GM08714 (cell line): ENCODE data around the gene PPARG.

ENCODE experiments used
- H3K4me3 ChIP-seq: fragments of 200-500 bp; sonication (Bioruptor generic); 2 replicates; pipeline ENCODE4 v1.5.1; 2014; ENCODE audit warnings: mild to moderate bottlenecking, low read length, inconsistent platforms
- ZNF274 ChIP-seq: IDR thresholded peaks from 2 replicates; pipeline ENCODE4 v1.6.1; 2012; ENCODE audit warnings: mild to moderate bottlenecking, low read depth, low read length

Gene PPARG

DNA sequence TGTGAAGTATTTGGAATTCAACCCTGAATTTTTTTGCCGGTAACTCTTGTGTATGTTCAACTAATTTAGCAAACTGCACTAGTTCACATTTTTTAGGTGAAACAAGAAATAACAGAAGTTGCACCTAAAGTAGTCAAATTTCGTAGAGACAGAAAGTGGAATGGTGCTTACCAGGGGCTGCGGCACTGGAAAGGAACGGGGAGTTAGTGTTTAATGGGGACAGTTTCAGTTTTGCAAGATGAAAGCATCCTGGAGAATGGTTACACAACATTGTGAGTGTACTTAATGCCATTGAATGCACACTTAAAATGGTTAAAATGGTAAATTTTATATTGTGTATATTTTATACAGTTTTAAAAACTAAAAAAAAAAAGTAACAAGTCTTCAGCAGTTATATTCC lies 27.4 kb downstream of the PPARG start:
- no peak for TF ChIP-seq ZNF274
- H3K4me3 ChIP-seq: no peak overlapping the region

DNA sequence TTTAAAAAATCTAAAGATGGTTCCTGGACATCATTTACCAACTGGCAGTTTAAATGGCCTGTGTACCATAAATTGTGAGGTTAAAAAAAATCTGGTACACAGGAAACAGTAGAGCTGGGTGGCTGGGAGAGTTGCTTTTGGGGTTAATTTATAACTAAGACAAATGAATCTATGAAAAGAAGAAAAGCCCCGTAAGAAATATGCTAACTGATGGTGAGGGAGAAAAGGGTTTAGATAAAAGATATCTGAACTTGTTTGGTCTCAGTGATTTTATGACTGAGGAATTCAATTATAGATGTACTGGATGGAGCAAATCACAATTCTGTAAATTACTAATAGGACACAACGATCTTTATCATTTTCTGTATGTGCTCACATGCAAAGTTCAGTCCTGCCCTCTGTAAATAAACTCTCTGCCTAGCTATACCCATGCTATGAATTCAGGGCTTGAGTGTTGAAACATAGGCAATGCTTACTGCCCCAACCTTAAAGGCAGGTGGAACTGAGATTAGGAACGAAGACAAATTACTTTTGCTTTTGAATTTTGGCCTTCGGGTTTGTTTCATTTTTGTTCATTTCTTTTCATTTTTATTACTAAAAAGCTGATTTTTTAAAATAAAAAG lies 28.0 kb downstream of the PPARG start:
- TF ChIP-seq ZNF274: no peak
- no peak overlapping the region; the same call in 1 of the 2 replicates for H3K4me3 ChIP-seq

DNA sequence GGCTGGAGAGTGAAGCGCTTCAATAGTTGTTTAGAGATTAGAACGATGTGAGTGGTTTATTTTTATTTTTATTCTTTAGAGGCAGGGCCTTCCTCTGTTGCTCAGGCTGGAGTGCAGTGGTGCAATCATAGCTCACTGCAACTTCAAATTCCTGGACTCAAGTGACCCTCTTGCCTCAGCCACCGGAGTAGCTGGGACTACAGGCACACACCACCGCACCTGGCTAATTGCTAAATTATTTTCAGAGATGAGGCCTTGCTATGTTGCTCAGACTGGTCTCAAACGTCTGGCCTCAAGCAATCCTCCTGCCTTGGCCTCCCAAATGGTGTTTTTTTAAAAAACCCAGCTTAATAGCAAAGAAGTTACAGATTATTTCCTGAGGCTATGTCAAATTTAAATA lies 29.0 kb downstream of the PPARG start:
- H3K4me3 ChIP-seq: no peak overlapping the region
- no peak for TF ChIP-seq ZNF274

DNA sequence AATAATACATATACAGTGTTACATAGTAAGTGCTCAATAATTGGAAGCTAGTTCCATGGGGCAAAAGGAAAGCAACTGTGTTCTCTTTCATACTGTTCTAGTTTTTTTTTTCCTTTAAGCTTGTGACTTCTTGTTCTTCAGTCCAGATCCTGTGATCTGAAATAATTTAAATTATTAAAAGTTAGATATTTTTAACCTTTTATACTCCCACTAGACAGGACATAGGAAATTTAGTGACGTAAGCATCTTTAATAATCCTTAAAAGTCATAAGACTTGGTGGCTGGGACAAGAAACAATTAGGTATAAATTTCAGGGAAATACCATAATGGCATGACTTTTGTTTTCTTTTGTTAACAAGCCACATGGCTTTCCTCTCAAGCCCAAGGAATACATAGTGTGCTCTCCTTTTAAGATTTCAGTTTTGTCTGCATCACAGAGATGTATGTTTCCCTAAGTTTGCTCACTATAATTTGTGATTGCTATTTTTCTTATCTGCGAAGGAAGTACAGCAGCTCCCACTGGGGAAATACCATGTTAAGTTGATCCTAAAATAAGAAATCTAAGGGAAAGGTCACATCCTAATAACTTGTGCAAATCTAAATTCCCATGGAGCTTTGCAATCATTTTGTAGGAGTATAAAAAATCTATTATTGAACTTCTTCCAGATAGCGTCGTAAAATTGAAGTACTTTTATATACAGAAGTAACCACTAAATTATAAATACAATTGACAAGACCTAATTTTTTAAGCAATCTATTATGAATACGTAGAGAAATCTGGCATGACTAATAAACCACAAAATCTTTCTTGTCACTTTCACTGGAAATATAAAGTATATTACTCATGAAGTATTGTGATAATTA lies 30.1 kb downstream of the PPARG start:
- no peak overlapping the region for H3K4me3 ChIP-seq
- no peak for TF ChIP-seq ZNF274

- no peak for TF ChIP-seq ZNF274
- no peak overlapping the region for H3K4me3 ChIP-seq
Observed at GRCh38 chr3:12321015-12321414, 32.1 kb downstream of the PPARG start.

GRCh38 chr3:12323237-12323636 lies 34.4 kb downstream of the PPARG start:
- no peak overlapping the region for H3K4me3 ChIP-seq
- TF ChIP-seq ZNF274: no peak

GRCh38 chr3:12325586-12326515 lies 37.0 kb downstream of the PPARG start:
- H3K4me3 ChIP-seq: no peak overlapping the region
- no peak for TF ChIP-seq ZNF274

DNA sequence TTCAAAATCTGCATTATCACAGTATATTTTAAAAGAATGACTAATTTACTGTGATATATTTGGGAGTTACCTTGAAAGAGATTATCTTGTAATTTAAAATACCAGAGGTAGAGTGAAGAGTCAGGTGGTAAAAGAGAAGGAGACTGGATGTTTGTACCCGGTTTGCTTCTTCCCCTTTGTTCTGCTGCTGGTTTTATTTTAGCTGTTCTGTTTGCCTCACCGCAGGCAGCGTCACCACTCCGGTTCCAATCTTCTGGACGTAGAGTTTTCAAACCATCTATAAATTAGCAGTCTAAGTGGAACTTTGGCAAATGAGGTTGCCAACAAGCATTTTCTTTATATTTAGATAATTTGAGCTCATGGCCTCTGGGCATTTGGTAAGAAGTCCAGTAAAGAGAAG lies 38.2 kb downstream of the PPARG start:
- TF ChIP-seq ZNF274: no peak
- no peak overlapping the region for H3K4me3 ChIP-seq

GRCh38 chr3:12328132-12328836 lies 39.4 kb downstream of the PPARG start:
- no peak overlapping the region for H3K4me3 ChIP-seq
- no peak for TF ChIP-seq ZNF274

DNA sequence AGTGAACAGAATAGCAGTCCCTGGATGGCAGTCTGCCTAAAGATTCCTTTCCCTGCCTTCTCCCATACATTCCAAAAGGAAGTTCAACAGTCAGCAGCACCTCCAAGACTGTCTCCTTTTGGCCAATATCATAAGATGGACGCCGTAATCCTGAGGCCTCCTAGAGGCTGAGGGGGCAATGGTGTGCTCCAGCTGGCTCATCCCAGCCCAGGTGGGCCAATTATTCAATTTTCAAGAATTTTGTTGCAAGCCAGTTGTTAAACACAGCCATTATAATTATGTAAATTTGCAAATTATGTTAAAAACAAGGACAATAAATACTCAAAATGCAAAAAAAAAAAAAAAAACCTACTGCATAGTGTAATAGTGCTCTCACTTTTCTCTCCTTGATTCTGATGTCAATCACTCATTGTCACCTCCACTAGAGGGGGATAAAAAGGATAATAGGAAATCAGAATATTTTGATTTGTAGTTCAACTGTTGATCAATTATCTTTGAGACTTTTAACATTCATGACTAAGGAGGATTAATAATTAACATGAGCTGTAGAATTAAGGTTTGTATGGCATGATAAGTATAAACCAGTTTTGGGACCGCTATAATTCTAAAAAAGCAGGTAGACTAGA lies 40.1 kb downstream of the PPARG start:
- H3K4me3 ChIP-seq: no peak overlapping the region
- TF ChIP-seq ZNF274: no peak

GRCh38 chr3:12334786-12335185 lies 45.9 kb downstream of the PPARG start:
- TF ChIP-seq ZNF274: no peak
- no peak overlapping the region for H3K4me3 ChIP-seq

DNA sequence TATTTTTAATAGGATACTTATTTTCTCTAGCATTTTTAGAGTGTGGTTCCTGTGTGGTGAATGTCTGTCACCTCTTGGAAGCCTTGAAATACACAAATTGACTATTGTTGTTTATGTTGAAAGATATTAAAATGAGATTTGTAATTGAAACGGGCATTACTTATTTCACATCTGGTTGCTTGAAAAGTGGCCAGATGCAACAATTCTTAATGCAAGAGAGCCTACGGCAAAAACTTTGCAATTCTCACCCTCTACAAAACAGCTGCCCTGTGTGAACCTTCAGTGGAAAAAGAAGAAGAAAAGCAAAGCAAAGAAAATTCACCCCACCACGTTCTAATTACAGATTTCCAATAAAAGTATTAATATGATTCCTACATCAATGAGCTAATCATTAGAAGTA lies 46.6 kb downstream of the PPARG start:
- no peak overlapping the region for H3K4me3 ChIP-seq
- TF ChIP-seq ZNF274: no peak

GRCh38 chr3:12336099-12336498 lies 47.2 kb downstream of the PPARG start:
- H3K4me3 ChIP-seq: no peak overlapping the region
- no peak for TF ChIP-seq ZNF274
